Lower leg skin (tissue), 3 donors: ENCODE data around the gene DHRS1.

Source experiments
- POLR2A ChIP-seq, 2 donors: fragments of 450-650 bp; IDR thresholded peaks; one replicate each; pipeline ENCODE4 v1.6.1; 2016 to 2017; ENCODE audit warnings: antibody characterized with exemption in 2 of 2, mild to moderate bottlenecking in 1 of 2, moderate library complexity in 1 of 2
- TF ChIP-seq, protein P1 (sequence below), 3 donors: fragments of 450-650 bp; IDR thresholded peaks; one replicate each; pipeline ENCODE4 v1.5.1; 2016; ENCODE audit warnings: antibody characterized with exemption in 3 of 3, mild to moderate bottlenecking in 3 of 3, moderate library complexity in 2 of 3

DNA sequence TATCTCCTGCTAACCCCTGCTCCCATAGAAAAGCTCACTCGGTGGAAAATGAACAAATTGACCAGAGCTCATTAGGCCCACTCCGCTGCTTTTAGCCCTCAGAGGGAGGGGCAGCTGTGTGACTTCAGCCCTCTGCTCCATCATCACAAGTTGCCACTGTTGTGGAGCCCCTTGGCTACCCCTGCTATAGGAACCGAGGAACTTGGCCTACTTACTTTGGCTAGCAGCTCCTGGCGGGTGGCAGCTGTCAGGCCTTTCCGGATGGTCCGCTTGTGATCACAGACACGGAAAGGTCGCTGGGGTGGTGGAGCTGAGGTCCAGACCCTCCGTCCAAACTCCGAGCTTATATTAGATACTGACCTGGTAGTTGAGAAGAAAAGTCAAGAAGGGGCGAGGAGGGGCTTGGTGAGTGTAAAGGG lies 7.6 kb upstream of the DHRS1 start:
- TF ChIP-seq, protein P1, sequence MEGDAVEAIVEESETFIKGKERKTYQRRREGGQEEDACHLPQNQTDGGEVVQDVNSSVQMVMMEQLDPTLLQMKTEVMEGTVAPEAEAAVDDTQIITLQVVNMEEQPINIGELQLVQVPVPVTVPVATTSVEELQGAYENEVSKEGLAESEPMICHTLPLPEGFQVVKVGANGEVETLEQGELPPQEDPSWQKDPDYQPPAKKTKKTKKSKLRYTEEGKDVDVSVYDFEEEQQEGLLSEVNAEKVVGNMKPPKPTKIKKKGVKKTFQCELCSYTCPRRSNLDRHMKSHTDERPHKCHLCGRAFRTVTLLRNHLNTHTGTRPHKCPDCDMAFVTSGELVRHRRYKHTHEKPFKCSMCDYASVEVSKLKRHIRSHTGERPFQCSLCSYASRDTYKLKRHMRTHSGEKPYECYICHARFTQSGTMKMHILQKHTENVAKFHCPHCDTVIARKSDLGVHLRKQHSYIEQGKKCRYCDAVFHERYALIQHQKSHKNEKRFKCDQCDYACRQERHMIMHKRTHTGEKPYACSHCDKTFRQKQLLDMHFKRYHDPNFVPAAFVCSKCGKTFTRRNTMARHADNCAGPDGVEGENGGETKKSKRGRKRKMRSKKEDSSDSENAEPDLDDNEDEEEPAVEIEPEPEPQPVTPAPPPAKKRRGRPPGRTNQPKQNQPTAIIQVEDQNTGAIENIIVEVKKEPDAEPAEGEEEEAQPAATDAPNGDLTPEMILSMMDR (IDR thresholded peaks at IDR 0.05): no peak
- no peak for TF ChIP-seq POLR2A (IDR thresholded peaks at IDR 0.05)
